ENCODE data around the gene ZSWIM1. TPM values are rescaled to one million over a fixed set of nuclear protein-coding genes. Genes with fewer than 3 reads are reported as not detected.

ZSWIM1 gene
- total and polyA plus RNA-seq, 2 donors from 2014 or later = 6.7 to 13.1 TPM

GRCh38 chr20:45848969-45849582 lies 32.0 kb upstream of the ZSWIM1 start:
- DNase-seq = peak in 1 of 5 donors; percentile 26
- TF ChIP-seq, protein P1, sequence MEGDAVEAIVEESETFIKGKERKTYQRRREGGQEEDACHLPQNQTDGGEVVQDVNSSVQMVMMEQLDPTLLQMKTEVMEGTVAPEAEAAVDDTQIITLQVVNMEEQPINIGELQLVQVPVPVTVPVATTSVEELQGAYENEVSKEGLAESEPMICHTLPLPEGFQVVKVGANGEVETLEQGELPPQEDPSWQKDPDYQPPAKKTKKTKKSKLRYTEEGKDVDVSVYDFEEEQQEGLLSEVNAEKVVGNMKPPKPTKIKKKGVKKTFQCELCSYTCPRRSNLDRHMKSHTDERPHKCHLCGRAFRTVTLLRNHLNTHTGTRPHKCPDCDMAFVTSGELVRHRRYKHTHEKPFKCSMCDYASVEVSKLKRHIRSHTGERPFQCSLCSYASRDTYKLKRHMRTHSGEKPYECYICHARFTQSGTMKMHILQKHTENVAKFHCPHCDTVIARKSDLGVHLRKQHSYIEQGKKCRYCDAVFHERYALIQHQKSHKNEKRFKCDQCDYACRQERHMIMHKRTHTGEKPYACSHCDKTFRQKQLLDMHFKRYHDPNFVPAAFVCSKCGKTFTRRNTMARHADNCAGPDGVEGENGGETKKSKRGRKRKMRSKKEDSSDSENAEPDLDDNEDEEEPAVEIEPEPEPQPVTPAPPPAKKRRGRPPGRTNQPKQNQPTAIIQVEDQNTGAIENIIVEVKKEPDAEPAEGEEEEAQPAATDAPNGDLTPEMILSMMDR (IDR thresholded peaks at IDR 0.05; ENCODE audit: borderline replicate concordance, extremely low read depth, insufficient read depth) = no peak
- Histone ChIP-seq H3K27ac (ENCODE audit: low read depth in 2 of 2, low read length in 2 of 2) (no peak overlapping the region), H3K4me3 (ENCODE audit: low read length in 3 of 3) (no peak overlapping the region), H3K9me3 (ENCODE audit: control insufficient read depth in 2 of 3, insufficient read depth in 1 of 3, low read length in 3 of 3) (no peaks in the 10 kb centered on the region), H3K27me3 (ENCODE audit: control insufficient read depth, insufficient read depth, low read length) (no peaks in the 10 kb centered on the region), H3K36me3 (ENCODE audit: control insufficient read depth in 2 of 3, insufficient read depth in 3 of 3, low read length in 3 of 3) (peaks cover 2 to 17% (median 15%) of the 10 kb centered on the region in 3 donors), H3K4me1 (ENCODE audit: control insufficient read depth in 2 of 3, insufficient read depth in 2 of 3, low read depth in 1 of 3, low read length in 3 of 3) (peaks cover 0 to 4% (median 0%) of the 10 kb centered on the region in 3 donors), H3K9ac (ENCODE audit: low read length in 3 of 3) (no peak overlapping the region)
- intact Hi-C loops (cut with DNase I) = no loop called here
- no peak for FAIRE-seq

- H3K36me3 ChIP-seq (ENCODE audit: control insufficient read depth in 2 of 3, insufficient read depth in 3 of 3, low read length in 3 of 3) = peaks cover 3 to 10% (median 10%) of the 10 kb centered on the region in 3 donors
- no peaks in the 10 kb centered on the region for H3K27me3 ChIP-seq (ENCODE audit: control insufficient read depth, insufficient read depth, low read length)
- no peak overlapping the region for H3K27ac ChIP-seq (ENCODE audit: low read depth in 2 of 2, low read length in 2 of 2)
- no peak overlapping the region for H3K4me3 ChIP-seq (ENCODE audit: low read length in 3 of 3)
- no peak overlapping the region for H3K9ac ChIP-seq (ENCODE audit: low read length in 3 of 3)
- no peak for FAIRE-seq
- H3K4me1 ChIP-seq (ENCODE audit: control insufficient read depth in 2 of 3, insufficient read depth in 2 of 3, low read depth in 1 of 3, low read length in 3 of 3) = peaks cover 0 to 9% (median 0%) of the 10 kb centered on the region in 3 donors
- TF ChIP-seq, protein P1 (IDR thresholded peaks at IDR 0.05; ENCODE audit: borderline replicate concordance, extremely low read depth, insufficient read depth) = no peak
- DNase-seq = no peak
- no peaks in the 10 kb centered on the region for H3K9me3 ChIP-seq (ENCODE audit: control insufficient read depth in 2 of 3, insufficient read depth in 1 of 3, low read length in 3 of 3)
- intact Hi-C loops (cut with DNase I) = no loop called here
Measured at GRCh38 chr20:45850238-45850637, 30.8 kb upstream of the ZSWIM1 start.

GRCh38 chr20:45850926-45851325 lies 30.1 kb upstream of the ZSWIM1 start:
- H3K36me3 ChIP-seq (ENCODE audit: control insufficient read depth in 2 of 3, insufficient read depth in 3 of 3, low read length in 3 of 3) = peaks cover 3 to 10% (median 7%) of the 10 kb centered on the region in 3 donors
- TF ChIP-seq, protein P1 (IDR thresholded peaks at IDR 0.05; ENCODE audit: borderline replicate concordance, extremely low read depth, insufficient read depth) = no peak
- FAIRE-seq = no peak

More at GRCh38 chr20:45850926-45851325, 30.1 kb upstream of the ZSWIM1 start:
- H3K27ac ChIP-seq (ENCODE audit: low read depth in 2 of 2, low read length in 2 of 2) = no peak overlapping the region
- DNase-seq = no peak
- H3K9me3 ChIP-seq (ENCODE audit: control insufficient read depth in 2 of 3, insufficient read depth in 1 of 3, low read length in 3 of 3) = no peaks in the 10 kb centered on the region
- no peak overlapping the region for H3K4me3 ChIP-seq (ENCODE audit: low read length in 3 of 3)
- H3K4me1 ChIP-seq (ENCODE audit: control insufficient read depth in 2 of 3, insufficient read depth in 2 of 3, low read depth in 1 of 3, low read length in 3 of 3) = peaks cover 0 to 12% (median 3%) of the 10 kb centered on the region in 3 donors
- no peak overlapping the region for H3K9ac ChIP-seq (ENCODE audit: low read length in 3 of 3)
- intact Hi-C loops (cut with DNase I) = no loop called here
- H3K27me3 ChIP-seq (ENCODE audit: control insufficient read depth, insufficient read depth, low read length) = no peaks in the 10 kb centered on the region

Measured in kidney (tissue), 14 donors.